WTC11 (cell line): ENCODE measurements around the gene IQCE. TPM values are rescaled to one million over a fixed set of nuclear protein-coding genes. Genes with fewer than 3 reads are reported as not detected.
A peak's percentile ranks its signal among the peaks of the same experiment; 100 is the strongest.

ENCODE experiments used
- AFF4 ChIP-seq: sonication (generic); formaldehyde crosslinking; IDR thresholded peaks from 2 replicates; pipeline ENCODE4 v1.8.1; 2023; ENCODE audit warnings: mild to moderate bottlenecking, missing genetic modification reagents, borderline replicate concordance
- ATF2 ChIP-seq: sonication (generic); formaldehyde crosslinking; IDR thresholded peaks from 2 replicates; pipeline ENCODE4 v1.8.1; 2022; ENCODE audit warnings: low read depth, missing genetic modification reagents, borderline replicate concordance
- CREB1 ChIP-seq: sonication (generic); formaldehyde crosslinking; IDR thresholded peaks from 2 replicates; pipeline ENCODE4 v1.8.0; 2023; ENCODE audit warnings: mild to moderate bottlenecking, missing genetic modification reagents
- CTCF ChIP-seq: fragments of 200-600 bp; IDR thresholded peaks from 2 replicates; pipeline ENCODE4 v1.8.0; 2022; ENCODE audit warnings: antibody characterized with exemption
- ETV6 ChIP-seq: sonication (generic); formaldehyde crosslinking; IDR thresholded peaks from 2 replicates; pipeline ENCODE4 v1.8.1; 2022; ENCODE audit warnings: mild to moderate bottlenecking, missing genetic modification reagents
- FOXJ3 ChIP-seq: sonication (generic); formaldehyde crosslinking; IDR thresholded peaks from 2 replicates; pipeline ENCODE4 v1.9.0; 2021; ENCODE audit warnings: missing genetic modification reagents, mild to moderate bottlenecking, borderline replicate concordance
- FOXP4 ChIP-seq: sonication (generic); formaldehyde crosslinking; IDR thresholded peaks from 2 replicates; pipeline ENCODE4 v1.8.0; 2022; ENCODE audit warnings: mild to moderate bottlenecking, missing genetic modification reagents
- HMGXB4 ChIP-seq: sonication (generic); formaldehyde crosslinking; IDR thresholded peaks from 2 replicates; pipeline ENCODE4 v1.8.1; 2023; ENCODE audit warnings: mild to moderate bottlenecking, moderate library complexity, missing genetic modification reagents
- NFATC4 ChIP-seq: fragments of 250-450 bp; sonication (Bioruptor Pico); IDR thresholded peaks from 2 replicates; pipeline ENCODE4 v1.9.0; 2021; ENCODE audit warnings: mild to moderate bottlenecking
- NFE2L1 ChIP-seq: sonication (generic); formaldehyde crosslinking; IDR thresholded peaks from 2 replicates; pipeline ENCODE4 v1.8.1; 2023; ENCODE audit warnings: missing genetic modification reagents
- TP53 ChIP-seq: sonication (generic); formaldehyde crosslinking; IDR thresholded peaks from 2 replicates; pipeline ENCODE4 v1.8.1; 2023; ENCODE audit warnings: mild to moderate bottlenecking, missing genetic modification reagents
- USF1 ChIP-seq: sonication (generic); formaldehyde crosslinking; IDR thresholded peaks from 2 replicates; pipeline ENCODE4 v1.8.0; 2022; ENCODE audit warnings: mild to moderate bottlenecking, missing genetic modification reagents
- ZNF219 ChIP-seq: sonication (generic); formaldehyde crosslinking; IDR thresholded peaks from 2 replicates; pipeline ENCODE4 v1.8.0; 2023; ENCODE audit warnings: missing genetic modification reagents, mild to moderate bottlenecking, borderline replicate concordance
- ZNF317 ChIP-seq: sonication (generic); formaldehyde crosslinking; IDR thresholded peaks from 2 replicates; pipeline ENCODE4 v1.8.1; 2023; ENCODE audit warnings: low read depth, mild to moderate bottlenecking, moderate library complexity, missing genetic modification reagents, borderline replicate concordance
- ZNF416 ChIP-seq: fragments of 250-450 bp; sonication (Bioruptor Pico); IDR thresholded peaks from 2 replicates; pipeline ENCODE4 v1.9.0; 2021; ENCODE audit warnings: mild to moderate bottlenecking, inconsistent platforms
- ZNF423 ChIP-seq: fragments of 250-450 bp; sonication (Bioruptor Pico); IDR thresholded peaks from 2 replicates; pipeline ENCODE4 v2.1.2; 2022; ENCODE audit warnings: mild to moderate bottlenecking, moderate library complexity
- ZNF532 ChIP-seq: fragments of 250-450 bp; sonication (Bioruptor Pico); IDR thresholded peaks from 2 replicates; pipeline ENCODE4 v1.9.0; 2021; ENCODE audit warnings: mild to moderate bottlenecking, borderline replicate concordance
- ZNF671 ChIP-seq: fragments of 250-450 bp; sonication (Bioruptor Pico); IDR thresholded peaks from 2 replicates; pipeline ENCODE4 v1.8.0; 2021; ENCODE audit warnings: mild to moderate bottlenecking
- total RNA-seq: library from RNA; stranded (reverse); gene quantifications from 3 replicates; pipeline ENCODE4 v1.2.3, GENCODE V29; 2021

The IQCE gene
- total RNA-seq, 1 experiment from 2014 or later = 4.4 TPM

- 0 out of 2 replicates have a peak, but pooled peaks have one; percentile 19 for TF ChIP-seq ZNF423
- 0 out of 2 replicates have a peak, but pooled peaks have one; percentile 3 for TF ChIP-seq HMGXB4 (CRISPR knock-in tag)
- no peak for TF ChIP-seq AFF4 (CRISPR knock-in tag)
- no peak for TF ChIP-seq ZNF671 (CRISPR knock-in tag)
- TF ChIP-seq FOXP4 (CRISPR knock-in tag) = 0 out of 2 replicates have a peak, but pooled peaks have one; percentile 33
- no peak for TF ChIP-seq ZNF532
- no peak for TF ChIP-seq CTCF
- TF ChIP-seq ZNF317 (CRISPR knock-in tag) = no peak
- no peak for TF ChIP-seq TP53 (CRISPR knock-in tag)
- TF ChIP-seq ZNF416 (CRISPR knock-in tag) = no peak
- TF ChIP-seq USF1 (CRISPR knock-in tag) = no peak
- no peak for TF ChIP-seq CREB1
- TF ChIP-seq NFE2L1 (CRISPR knock-in tag) = no peak
- TF ChIP-seq ZNF219 (CRISPR knock-in tag) = no peak
- TF ChIP-seq ATF2 (CRISPR knock-in tag) = no peak
- TF ChIP-seq NFATC4 (CRISPR knock-in tag) = no peak
- no peak for TF ChIP-seq ETV6 (CRISPR knock-in tag)
- no peak for TF ChIP-seq FOXJ3 (CRISPR knock-in tag)
- TF ChIP-seq, all 79 proteins: peak for 5
These were observed 32.8 kb upstream of the IQCE start (continued) for GRCh38 chr7:2525658-2526630.
